IMR-90 (cell line): ENCODE results near the gene CHMP3. TPM values are rescaled to one million over a fixed set of nuclear protein-coding genes. Genes with fewer than 3 reads are reported as not detected.

Source experiments
- ATAC-seq: fragments of 200-7000 bp; cut with Tn5 transposase; 2 replicates; pipeline ENCODE4 v1.9.1; 2020; ENCODE audit warnings: low read depth, mild to moderate bottlenecking, moderate library complexity
- BruUV-seq: library from RNA; stranded (reverse); fragments of 400-500 nt; replicated peaks from 2 replicates; lab custom pipeline; 2021; lab: Mats Ljungman, UMichigan
- CTCF ChIA-PET: fragments of 300-600 bp; formaldehyde crosslinking; extraction: SDS; loops from one replicate; lab custom pipeline; 2021; ENCODE audit warnings: antibody characterized with exemption; lab: Yijun Ruan, JAX
- POLR2A ChIA-PET: fragments of 300-600 bp; sonication (Branson Sonifier 250); formaldehyde crosslinking; loops from one replicate; lab custom pipeline; 2022; ENCODE audit warnings: antibody characterized with exemption; ENCODE audit not compliant: unreplicated experiment; lab: Charles Lee
- DNase-seq: peaks from one replicate; pipeline ENCODE4 v3.0.0; 2013
- H2AFZ ChIP-seq: replicated peaks from 2 replicates; pipeline ENCODE3; 2013; ENCODE audit warnings: low read length, mild to moderate bottlenecking; ENCODE audit not compliant: poor library complexity
- H2AK5ac ChIP-seq: 2 replicates; pipeline ENCODE4 v1.6.1; 2013; ENCODE audit warnings: low read depth, low read length, inconsistent platforms
- H2AK9ac ChIP-seq: replicated peaks from 2 replicates; pipeline ENCODE3; 2013; ENCODE audit warnings: mild to moderate bottlenecking, low read depth, low read length, moderate library complexity; ENCODE audit not compliant: poor library complexity
- H2BK120ac ChIP-seq: 2 replicates; pipeline ENCODE4 v1.6.1; 2013; ENCODE audit warnings: low read depth, low read length, inconsistent platforms
- H2BK15ac ChIP-seq: 3 replicates; pipeline ENCODE4 v1.6.1; 2013; ENCODE audit warnings: low read depth, low read length, inconsistent platforms
- H2BK20ac ChIP-seq: 2 replicates; pipeline ENCODE4 v1.6.1; 2013; ENCODE audit warnings: low read depth, mild to moderate bottlenecking, inconsistent platforms, low read length, moderate library complexity
- H2BK5ac ChIP-seq: 2 replicates; pipeline ENCODE4 v1.6.1; 2013; ENCODE audit warnings: mild to moderate bottlenecking, low read depth, low read length, inconsistent platforms; ENCODE audit not compliant: poor library complexity, severe bottlenecking
- H3K14ac ChIP-seq: replicated peaks from 2 replicates; pipeline ENCODE4 v1.6.1; 2013; ENCODE audit warnings: low read depth, low read length, inconsistent platforms
- H3K18ac ChIP-seq: 2 replicates; pipeline ENCODE4 v1.6.1; 2013; ENCODE audit warnings: low read depth, low read length, control low read depth
- H3K23ac ChIP-seq: 2 replicates; pipeline ENCODE4 v1.6.1; 2013; ENCODE audit warnings: low read depth, low read length, inconsistent platforms
- H3K27ac ChIP-seq: 2 replicates; pipeline ENCODE4 v1.5.1; 2013; ENCODE audit warnings: mild to moderate bottlenecking, control low read depth, low read length; ENCODE audit not compliant: insufficient read depth
- H3K27me3 ChIP-seq: 2 replicates; pipeline ENCODE4 v1.6.1; 2013; ENCODE audit warnings: low read length; ENCODE audit not compliant: control insufficient read depth, insufficient read depth
- H3K36me3 ChIP-seq: 2 replicates; pipeline ENCODE4 v1.6.1; 2013; ENCODE audit warnings: low read length, mixed read lengths; ENCODE audit not compliant: control insufficient read depth, insufficient read depth
- H3K4ac ChIP-seq: 2 replicates; pipeline ENCODE4 v1.6.1; 2013; ENCODE audit warnings: low read depth, low read length, inconsistent platforms
- H3K4me1 ChIP-seq: 2 replicates; pipeline ENCODE4 v1.6.1; 2013; ENCODE audit warnings: low read length, mixed read lengths; ENCODE audit not compliant: control insufficient read depth, insufficient read depth
- H3K4me2 ChIP-seq: 2 replicates; pipeline ENCODE4 v1.6.1; 2013; ENCODE audit warnings: low read depth, mild to moderate bottlenecking, control low read depth, low read length, moderate library complexity
- H3K4me3 ChIP-seq: 2 replicates; pipeline ENCODE4 v1.5.1; 2013; ENCODE audit warnings: low read depth, mild to moderate bottlenecking, control low read depth, low read length, moderate library complexity; ENCODE audit not compliant: insufficient read depth
- H3K56ac ChIP-seq: 2 replicates; pipeline ENCODE4 v1.6.1; 2013; ENCODE audit warnings: low read length, inconsistent platforms; ENCODE audit not compliant: insufficient read depth; ENCODE audit errors: extremely low read depth
- H3K79me1 ChIP-seq, 2 experiments: 2 replicates each; pipeline ENCODE4 v1.6.1; 2013; ENCODE audit warnings: low read length in 2 of 2, inconsistent platforms in 1 of 2, low read depth in 1 of 2
- H3K9ac ChIP-seq: 2 replicates; pipeline ENCODE4 v1.6.1; 2013; ENCODE audit warnings: low read depth, low read length, control low read depth
- H3K9me1 ChIP-seq: 2 replicates; pipeline ENCODE4 v1.6.1; 2013; ENCODE audit warnings: low read length, inconsistent platforms; ENCODE audit not compliant: insufficient read depth
- H3K9me3 ChIP-seq: 2 replicates; pipeline ENCODE4 v1.6.1; 2013; ENCODE audit warnings: low read length; ENCODE audit not compliant: control insufficient read depth, insufficient read depth
- H4K20me1 ChIP-seq: 2 replicates; pipeline ENCODE4 v1.6.1; 2013; ENCODE audit warnings: low read length, inconsistent platforms; ENCODE audit not compliant: insufficient read depth
- H4K5ac ChIP-seq: 2 replicates; pipeline ENCODE4 v1.6.1; 2013; ENCODE audit warnings: mild to moderate bottlenecking, low read depth, low read length, control low read depth
- H4K8ac ChIP-seq, 2 experiments: 2 replicates each; pipeline ENCODE4 v1.6.1; 2013; ENCODE audit warnings: low read depth in 2 of 2, low read length in 2 of 2, control low read depth in 1 of 2, inconsistent platforms in 1 of 2
- H4K91ac ChIP-seq: 2 replicates; pipeline ENCODE4 v1.6.1; 2013; ENCODE audit warnings: low read depth, low read length, inconsistent platforms; ENCODE audit not compliant: insufficient read depth
- BHLHE40 ChIP-seq: fragments of 150-350 bp; IDR thresholded peaks from 2 replicates; pipeline ENCODE4 v1.6.1; 2016; ENCODE audit warnings: mild to moderate bottlenecking, low read depth, low read length
- CHD1 ChIP-seq: IDR thresholded peaks from 2 replicates; pipeline ENCODE4 v1.6.1; 2012; ENCODE audit warnings: low read depth, low read length, improper control_type of control experiment
- FOS ChIP-seq: fragments of 150-350 bp; IDR thresholded peaks from 2 replicates; pipeline ENCODE4 v1.6.1; 2016; ENCODE audit warnings: low read depth, low read length
- MAFK ChIP-seq: IDR thresholded peaks from 2 replicates; pipeline ENCODE4 v1.6.1; 2012; ENCODE audit warnings: low read depth, low read length, improper control_type of control experiment
- MAZ ChIP-seq: IDR thresholded peaks from 2 replicates; pipeline ENCODE4 v1.6.1; 2012; ENCODE audit warnings: low read depth, mild to moderate bottlenecking, low read length, improper control_type of control experiment, moderate library complexity, borderline replicate concordance
- MXI1 ChIP-seq: IDR thresholded peaks from 2 replicates; pipeline ENCODE4 v1.6.1; 2012; ENCODE audit warnings: low read depth, mild to moderate bottlenecking, low read length, moderate library complexity, borderline replicate concordance
- NFE2L2 ChIP-seq: fragments of 150-350 bp; IDR thresholded peaks from 2 replicates; pipeline ENCODE4 v1.6.1; 2016; ENCODE audit warnings: low read depth, mild to moderate bottlenecking, low read length
- POLR2A ChIP-seq: IDR thresholded peaks from 2 replicates; pipeline ENCODE4 v1.6.1; 2012; ENCODE audit warnings: mild to moderate bottlenecking, low read depth, low read length
- RAD21 ChIP-seq: IDR thresholded peaks from 2 replicates; pipeline ENCODE4 v1.6.1; 2012; ENCODE audit warnings: low read length, improper control_type of control experiment
- RCOR1 ChIP-seq: IDR thresholded peaks from 2 replicates; pipeline ENCODE4 v1.6.1; 2012; ENCODE audit warnings: mild to moderate bottlenecking, low read length, improper control_type of control experiment; ENCODE audit not compliant: insufficient replicate concordance
- RFX5 ChIP-seq: IDR thresholded peaks from 2 replicates; pipeline ENCODE4 v1.8.0; 2012; ENCODE audit warnings: low read depth, mild to moderate bottlenecking, low read length, moderate library complexity
- SMC3 ChIP-seq: fragments of 150-350 bp; IDR thresholded peaks from 2 replicates; pipeline ENCODE4 v1.6.1; 2016; ENCODE audit warnings: low read depth, mild to moderate bottlenecking, antibody characterized with exemption, low read length, moderate library complexity
- WGBS, 2 experiments: methylation state at CpG; one replicate each; pipeline versions ENCODE4 v1.1.5 to v1.1.7; 2013; ENCODE audit warnings: missing lambda C conversion rate in 2 of 2; ENCODE audit not compliant: insufficient read length in 1 of 2; ENCODE audit errors: extremely low coverage in 2 of 2; 5-methylcytosine and 5-hydroxymethylcytosine counted together
- dilution Hi-C: fragments of 300-500 bp; cut with HindIII; formaldehyde crosslinking; loops from one replicate; pipeline ENCODE4 v1.14.3; 2018; ENCODE audit warnings: low sequenced_read_pairs; ENCODE audit not compliant: unreplicated experiment
- in situ Hi-C: fragments of 300-500 bp; cut with MboI; formaldehyde crosslinking; loops from 3 replicates; pipeline ENCODE4 v1.14.3; 2019; ENCODE audit warnings: low sequenced_read_pairs, inconsistent platforms, mixed read lengths
- intact Hi-C: fragments of 100-400 bp; cut with micrococcal nuclease; formaldehyde crosslinking; loops from 2 replicates; pipeline ENCODE4 v1.10.0; 2022
- polyA plus RNA-seq, 3 experiments: library from polyadenylated mRNA; depleted of rRNA; stranded (reverse); fragments of >200 nt; gene quantifications; 2 replicates each; pipeline ENCODE4 v1.2.3, GENCODE V29; 2012; ENCODE audit warnings: low replicate concordance in 1 of 3
- total RNA-seq: library from RNA; depleted of rRNA; stranded (reverse); fragments of >200 nt; gene quantifications from 2 replicates; pipeline ENCODE4 v1.2.3, GENCODE V29; 2012
- TF ChIP-seq, protein P1 (sequence below): fragments of 150-350 bp; IDR thresholded peaks from 2 replicates; pipeline ENCODE4 v1.6.1; 2017; ENCODE audit warnings: mild to moderate bottlenecking, antibody characterized with exemption, low read length, low read depth
- TF ChIP-seq, protein P2 (sequence below): fragments of 150-350 bp; IDR thresholded peaks from 2 replicates; pipeline ENCODE4 v1.6.1; 2016; ENCODE audit warnings: low read depth, mild to moderate bottlenecking, low read length, moderate library complexity, borderline replicate concordance
- TF ChIP-seq, protein P3 (sequence below): conservative IDR thresholded peaks from 2 replicates; pipeline ENCODE4 v1.5.1; 2012; ENCODE audit warnings: mild to moderate bottlenecking, low read depth, low read length, improper control_type of control experiment

CHMP3 gene
- total and polyA plus RNA-seq, 2 of the 4 experiments (the other 2 are of a cell fraction), result 38.4 to 84.6 TPM

DNA sequence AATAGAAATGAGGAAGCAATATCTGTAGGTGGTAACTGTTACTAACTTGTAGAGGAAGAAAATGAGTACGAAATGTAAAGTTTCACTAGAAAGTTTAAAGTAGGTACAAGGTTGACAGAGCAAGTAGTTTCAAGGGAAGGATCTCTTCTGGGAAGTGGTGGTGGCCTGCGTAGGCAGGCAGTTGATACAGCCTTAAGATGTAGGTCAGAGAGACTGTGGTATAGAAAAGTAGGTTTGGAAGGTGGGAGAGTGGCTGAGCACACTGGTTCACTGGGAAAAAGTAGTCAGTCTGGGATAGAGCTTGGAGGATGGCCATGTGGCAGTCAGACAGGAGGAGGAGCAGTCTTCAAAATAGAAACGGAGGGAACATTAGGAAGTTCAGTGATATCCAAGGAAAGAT lies 98.6 kb downstream of the CHMP3 start:
- DNase-seq (no peak), ATAC-seq (no peak)
- no peak overlapping the region for H3K23ac ChIP-seq
- no peak overlapping the region for H2AFZ ChIP-seq
- no peak overlapping the region for H3K27ac ChIP-seq
- no peak overlapping the region for H2BK120ac ChIP-seq
- WGBS, 2 experiments, result 100% methylated on average over 2 of the region's 3 CpGs; no CpG with 5 or more reads in 1 of the 2 experiments
- no peak overlapping the region for H3K4me3 ChIP-seq
- intact Hi-C loops, result loop anchor here (10.0 kb wide), 1 partner anchor 320 kb away; no protein-coding TSS in a partner anchor
- no peak overlapping the region for H2BK5ac ChIP-seq
- H3K9me1 ChIP-seq, result no peaks in the 10 kb centered on the region; the same call in 1 of the 2 replicates
- H2AK5ac ChIP-seq, result no peak overlapping the region
- H2BK20ac ChIP-seq, result no peak overlapping the region
- TF ChIP-seq RAD21 (no peak), RFX5 (no peak), RCOR1 (no peak), MAFK (no peak), POLR2A (no peak), FOS (no peak), CHD1 (no peak), NFE2L2 (no peak), MAZ (no peak), MXI1 (no peak), BHLHE40 (no peak), SMC3 (no peak)
- TF ChIP-seq, protein P1, sequence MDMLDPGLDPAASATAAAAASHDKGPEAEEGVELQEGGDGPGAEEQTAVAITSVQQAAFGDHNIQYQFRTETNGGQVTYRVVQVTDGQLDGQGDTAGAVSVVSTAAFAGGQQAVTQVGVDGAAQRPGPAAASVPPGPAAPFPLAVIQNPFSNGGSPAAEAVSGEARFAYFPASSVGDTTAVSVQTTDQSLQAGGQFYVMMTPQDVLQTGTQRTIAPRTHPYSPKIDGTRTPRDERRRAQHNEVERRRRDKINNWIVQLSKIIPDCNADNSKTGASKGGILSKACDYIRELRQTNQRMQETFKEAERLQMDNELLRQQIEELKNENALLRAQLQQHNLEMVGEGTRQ, result no peak
- TF ChIP-seq, protein P2, sequence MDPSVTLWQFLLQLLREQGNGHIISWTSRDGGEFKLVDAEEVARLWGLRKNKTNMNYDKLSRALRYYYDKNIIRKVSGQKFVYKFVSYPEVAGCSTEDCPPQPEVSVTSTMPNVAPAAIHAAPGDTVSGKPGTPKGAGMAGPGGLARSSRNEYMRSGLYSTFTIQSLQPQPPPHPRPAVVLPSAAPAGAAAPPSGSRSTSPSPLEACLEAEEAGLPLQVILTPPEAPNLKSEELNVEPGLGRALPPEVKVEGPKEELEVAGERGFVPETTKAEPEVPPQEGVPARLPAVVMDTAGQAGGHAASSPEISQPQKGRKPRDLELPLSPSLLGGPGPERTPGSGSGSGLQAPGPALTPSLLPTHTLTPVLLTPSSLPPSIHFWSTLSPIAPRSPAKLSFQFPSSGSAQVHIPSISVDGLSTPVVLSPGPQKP, result no peak
- TF ChIP-seq, protein P3, sequence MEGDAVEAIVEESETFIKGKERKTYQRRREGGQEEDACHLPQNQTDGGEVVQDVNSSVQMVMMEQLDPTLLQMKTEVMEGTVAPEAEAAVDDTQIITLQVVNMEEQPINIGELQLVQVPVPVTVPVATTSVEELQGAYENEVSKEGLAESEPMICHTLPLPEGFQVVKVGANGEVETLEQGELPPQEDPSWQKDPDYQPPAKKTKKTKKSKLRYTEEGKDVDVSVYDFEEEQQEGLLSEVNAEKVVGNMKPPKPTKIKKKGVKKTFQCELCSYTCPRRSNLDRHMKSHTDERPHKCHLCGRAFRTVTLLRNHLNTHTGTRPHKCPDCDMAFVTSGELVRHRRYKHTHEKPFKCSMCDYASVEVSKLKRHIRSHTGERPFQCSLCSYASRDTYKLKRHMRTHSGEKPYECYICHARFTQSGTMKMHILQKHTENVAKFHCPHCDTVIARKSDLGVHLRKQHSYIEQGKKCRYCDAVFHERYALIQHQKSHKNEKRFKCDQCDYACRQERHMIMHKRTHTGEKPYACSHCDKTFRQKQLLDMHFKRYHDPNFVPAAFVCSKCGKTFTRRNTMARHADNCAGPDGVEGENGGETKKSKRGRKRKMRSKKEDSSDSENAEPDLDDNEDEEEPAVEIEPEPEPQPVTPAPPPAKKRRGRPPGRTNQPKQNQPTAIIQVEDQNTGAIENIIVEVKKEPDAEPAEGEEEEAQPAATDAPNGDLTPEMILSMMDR, result no peak
- POLR2A ChIA-PET, result no interaction called here
- dilution Hi-C loops, result no loop called here
- peaks cover 24 to 34% of the 10 kb centered on the region in 2 experiments for H3K79me1 ChIP-seq
- H3K56ac ChIP-seq, result no peak overlapping the region
- H2AK9ac ChIP-seq, result no peak overlapping the region
- H2BK15ac ChIP-seq, result no peak overlapping the region
- CTCF ChIA-PET, result no interaction called here
- H3K36me3 ChIP-seq, result peaks cover 57% of the 10 kb centered on the region
- H3K4me2 ChIP-seq, result no peak overlapping the region
- peaks cover 7% of the 10 kb centered on the region; the same call in 1 of the 2 replicates for H4K20me1 ChIP-seq
- no peak overlapping the region for H4K5ac ChIP-seq
- H3K27me3 ChIP-seq, result no peaks in the 10 kb centered on the region
- H4K91ac ChIP-seq, result no peak overlapping the region
- in situ Hi-C loops, result no loop called here
- no peak overlapping the region for H4K8ac ChIP-seq
- H3K18ac ChIP-seq, result no peak overlapping the region
- H3K14ac ChIP-seq, result no peak overlapping the region
- BruUV-seq, result no TSS peak
- no peak overlapping the region for H3K4ac ChIP-seq
- no peaks in the 10 kb centered on the region for H3K9me3 ChIP-seq
- no peaks in the 10 kb centered on the region; the same call in 1 of the 2 replicates for H3K4me1 ChIP-seq
- no peak overlapping the region for H3K9ac ChIP-seq
